Measurements from ENCODE around the gene NAT10.

DNA sequence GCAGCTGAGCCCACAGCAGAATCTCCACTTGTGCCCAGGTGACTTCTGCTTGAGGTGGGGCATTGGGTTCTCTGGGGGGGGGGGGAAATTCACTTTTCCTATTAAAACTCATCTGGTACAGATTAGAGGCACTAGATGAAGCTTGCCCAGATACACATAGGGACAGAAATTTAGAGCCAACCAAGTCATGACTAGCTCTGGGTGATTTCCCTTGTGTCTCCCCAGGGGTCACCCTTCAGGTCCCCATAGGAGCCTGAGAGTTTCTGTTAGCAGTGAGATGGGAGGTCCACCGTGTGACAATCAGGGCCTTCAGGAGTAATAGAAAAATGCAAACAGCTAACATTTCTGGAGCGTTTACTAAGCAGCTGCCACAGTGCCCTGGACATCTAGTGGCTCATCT, 77.0 kb downstream of the NAT10 start:
- TF ChIP-seq, protein P1, sequence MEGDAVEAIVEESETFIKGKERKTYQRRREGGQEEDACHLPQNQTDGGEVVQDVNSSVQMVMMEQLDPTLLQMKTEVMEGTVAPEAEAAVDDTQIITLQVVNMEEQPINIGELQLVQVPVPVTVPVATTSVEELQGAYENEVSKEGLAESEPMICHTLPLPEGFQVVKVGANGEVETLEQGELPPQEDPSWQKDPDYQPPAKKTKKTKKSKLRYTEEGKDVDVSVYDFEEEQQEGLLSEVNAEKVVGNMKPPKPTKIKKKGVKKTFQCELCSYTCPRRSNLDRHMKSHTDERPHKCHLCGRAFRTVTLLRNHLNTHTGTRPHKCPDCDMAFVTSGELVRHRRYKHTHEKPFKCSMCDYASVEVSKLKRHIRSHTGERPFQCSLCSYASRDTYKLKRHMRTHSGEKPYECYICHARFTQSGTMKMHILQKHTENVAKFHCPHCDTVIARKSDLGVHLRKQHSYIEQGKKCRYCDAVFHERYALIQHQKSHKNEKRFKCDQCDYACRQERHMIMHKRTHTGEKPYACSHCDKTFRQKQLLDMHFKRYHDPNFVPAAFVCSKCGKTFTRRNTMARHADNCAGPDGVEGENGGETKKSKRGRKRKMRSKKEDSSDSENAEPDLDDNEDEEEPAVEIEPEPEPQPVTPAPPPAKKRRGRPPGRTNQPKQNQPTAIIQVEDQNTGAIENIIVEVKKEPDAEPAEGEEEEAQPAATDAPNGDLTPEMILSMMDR (IDR thresholded peaks at IDR 0.05) = no peak
- TF ChIP-seq POLR2A (IDR thresholded peaks at IDR 0.05) (no peak), EP300 (IDR thresholded peaks at IDR 0.05) (no peak)

All from suprapubic skin (tissue), 3 donors.